Measurements from ENCODE around the gene JMJD1C.
A peak's percentile ranks its signal among the peaks of the same experiment; 100 is the strongest.

The JMJD1C gene

GRCh38 chr10:63465293-63466143 lies at the start of gene JMJD1C:
Gene JMJD1C, minus strand, starts transcription at chr10:63465977. Its CDS starts 315 bp downstream, at chr10:63465662.
- DNase-seq (ENCODE audit: low read depth), result no peak
- peak within 1 kb of the TSS; percentile 86 for H3K4me3 ChIP-seq (ENCODE audit: low read length)
- no peak for TF ChIP-seq CTCF (conservative IDR thresholded peaks at IDR 0.05; ENCODE audit: low read depth, low read length)

GRCh38 chr10:63515002-63515763 lies 49.4 kb upstream of the JMJD1C start:
- no peak overlapping the region for H3K4me3 ChIP-seq (ENCODE audit: low read length)
- TF ChIP-seq CTCF (conservative IDR thresholded peaks at IDR 0.05; ENCODE audit: low read depth, low read length), result no peak
- DNase-seq (ENCODE audit: low read depth), result no peak

GRCh38 chr10:63506554-63506953 lies 40.8 kb upstream of the JMJD1C start:
- DNase-seq (ENCODE audit: low read depth), result no peak
- no peak overlapping the region for H3K4me3 ChIP-seq (ENCODE audit: low read length)
- no peak for TF ChIP-seq CTCF (conservative IDR thresholded peaks at IDR 0.05; ENCODE audit: low read depth, low read length)

GRCh38 chr10:63505562-63505961 lies 39.8 kb upstream of the JMJD1C start:
- DNase-seq (ENCODE audit: low read depth), result no peak
- TF ChIP-seq CTCF (conservative IDR thresholded peaks at IDR 0.05; ENCODE audit: low read depth, low read length), result no peak
- no peak overlapping the region for H3K4me3 ChIP-seq (ENCODE audit: low read length)

GRCh38 chr10:63504145-63504881 lies 38.5 kb upstream of the JMJD1C start:
- H3K4me3 ChIP-seq (ENCODE audit: low read length), result no peak overlapping the region
- TF ChIP-seq CTCF (conservative IDR thresholded peaks at IDR 0.05; ENCODE audit: low read depth, low read length), result no peak
- no peak for DNase-seq (ENCODE audit: low read depth)

GRCh38 chr10:63503395-63503794 lies 37.6 kb upstream of the JMJD1C start:
- DNase-seq (ENCODE audit: low read depth), result no peak
- TF ChIP-seq CTCF (conservative IDR thresholded peaks at IDR 0.05; ENCODE audit: low read depth, low read length), result no peak
- no peak overlapping the region for H3K4me3 ChIP-seq (ENCODE audit: low read length)

Measured in retinal pigment epithelial cell (primary cell).